OCI-LY1 (cell line): Measurements from ENCODE around the gene PEX26.
A peak's percentile ranks its signal among the peaks of the same experiment; 100 is the strongest.

Experiments used
- H2AFZ ChIP-seq: fragments of 200-600 bp; sonication (generic), shearing (Covaris generic); 2 replicates; pipeline ENCODE4 v1.6.0; 2014; ENCODE audit warnings: antibody characterized with exemption, mild to moderate bottlenecking, low read length
- H3F3A ChIP-seq: fragments of 200-600 bp; sonication (generic), shearing (Covaris generic); 2 replicates; pipeline ENCODE4 v1.6.0; 2014; ENCODE audit warnings: mild to moderate bottlenecking, antibody characterized with exemption, low read length, moderate library complexity; ENCODE audit not compliant: insufficient read depth
- H3K27ac ChIP-seq: fragments of 200-600 bp; sonication (generic); 2 replicates; pipeline ENCODE4 v1.5.1; 2014; ENCODE audit warnings: low read length, mixed run types, mild to moderate bottlenecking, low read depth; ENCODE audit not compliant: poor library complexity, severe bottlenecking
- H3K27me3 ChIP-seq: fragments of 200-600 bp; sonication (generic); 2 replicates; pipeline ENCODE4 v1.6.0; 2014; ENCODE audit warnings: antibody characterized with exemption, mild to moderate bottlenecking, low read length, moderate library complexity; ENCODE audit not compliant: insufficient read depth
- H3K36me3 ChIP-seq: fragments of 200-600 bp; sonication (generic); 2 replicates; pipeline ENCODE4 v1.6.1; 2014; ENCODE audit warnings: mild to moderate bottlenecking, antibody characterized with exemption, low read length, moderate library complexity, mixed read lengths; ENCODE audit not compliant: insufficient read depth
- H3K4me1 ChIP-seq: fragments of 200-600 bp; sonication (generic); 2 replicates; pipeline ENCODE4 v1.5.1; 2014; ENCODE audit warnings: mild to moderate bottlenecking, low read length, moderate library complexity; ENCODE audit not compliant: insufficient read depth, severe bottlenecking
- H3K4me2 ChIP-seq: fragments of 200-600 bp; sonication (generic), shearing (Covaris generic); 2 replicates; pipeline ENCODE4 v1.6.1; 2014; ENCODE audit warnings: low read length
- H3K4me3 ChIP-seq: fragments of 200-600 bp; sonication (generic); 2 replicates; pipeline ENCODE4 v1.5.1; 2014; ENCODE audit warnings: low read length, low read depth, mild to moderate bottlenecking, mixed read lengths; ENCODE audit not compliant: poor library complexity, severe bottlenecking
- H3K79me2 ChIP-seq: fragments of 200-600 bp; shearing (Covaris generic); 2 replicates; pipeline ENCODE4 v1.6.1; 2016; ENCODE audit warnings: mixed run types, low read length, mixed read lengths; ENCODE audit not compliant: insufficient read depth
- H3K9ac ChIP-seq: fragments of 200-600 bp; sonication (generic), shearing (Covaris generic); 2 replicates; pipeline ENCODE4 v1.6.1; 2014; ENCODE audit warnings: mild to moderate bottlenecking, low read length, mixed read lengths
- H3K9me2 ChIP-seq: fragments of 200-600 bp; sonication (generic), shearing (Covaris generic); 2 replicates; pipeline ENCODE4 v1.6.1; 2014; ENCODE audit warnings: low read depth, mild to moderate bottlenecking, low read length, mixed read lengths
- H3K9me3 ChIP-seq: fragments of 200-600 bp; shearing (Covaris generic); 2 replicates; pipeline ENCODE4 v1.6.1; 2014; ENCODE audit warnings: low read length, mixed read lengths
- H4K20me1 ChIP-seq: fragments of 200-600 bp; sonication (generic), shearing (Covaris generic); 2 replicates; pipeline ENCODE4 v1.6.0; 2016; ENCODE audit warnings: mild to moderate bottlenecking, low read length; ENCODE audit not compliant: insufficient read depth
- CTCF ChIP-seq: fragments of 200-600 bp; sonication (generic), shearing (Covaris generic); IDR thresholded peaks from 2 replicates; pipeline ENCODE4 v1.5.1; 2017; ENCODE audit warnings: mild to moderate bottlenecking, antibody characterized with exemption, low read length, moderate library complexity, mixed read lengths
- EZH2 ChIP-seq: fragments of 200-600 bp; sonication (generic), shearing (Covaris generic); IDR thresholded peaks from 2 replicates; pipeline ENCODE4 v1.8.0; 2017; ENCODE audit warnings: borderline replicate concordance, mixed run types, mild to moderate bottlenecking, antibody characterized with exemption, low read length, moderate library complexity, mixed read lengths

PEX26 gene

GRCh38 chr22:18110954-18111758 is 33.4 kb downstream of the PEX26 start:
- no peak overlapping the region for H3K4me3 ChIP-seq
- no peak overlapping the region for H3K9ac ChIP-seq
- no peaks in the 10 kb centered on the region for H3K9me3 ChIP-seq
- H3K4me2 ChIP-seq: peak overlapping the region; percentile 24; the same call in 1 of the 2 replicates
- H3K79me2 ChIP-seq: no peaks in the 10 kb centered on the region
- TF ChIP-seq EZH2: no peak
- no peak for TF ChIP-seq CTCF
- H2AFZ ChIP-seq: no peak overlapping the region
- H4K20me1 ChIP-seq: no peaks in the 10 kb centered on the region
- no peak overlapping the region for H3K27ac ChIP-seq
- H3K4me1 ChIP-seq: peaks cover 8% of the 10 kb centered on the region
- peaks cover 3% of the 10 kb centered on the region; the same call in 1 of the 2 replicates for H3K27me3 ChIP-seq
- H3F3A ChIP-seq: no peaks in the 10 kb centered on the region
- H3K36me3 ChIP-seq: no peaks in the 10 kb centered on the region; the same call in 1 of the 2 replicates
- H3K9me2 ChIP-seq: no peaks in the 10 kb centered on the region

- Histone ChIP-seq H4K20me1 (no peaks in the 10 kb centered on the region), H2AFZ (no peak overlapping the region), H3K9me2 (no peaks in the 10 kb centered on the region), H3K27me3 (peaks cover 3% of the 10 kb centered on the region; the same call in 1 of the 2 replicates), H3K4me3 (no peak overlapping the region), H3K27ac (no peak overlapping the region), H3K9me3 (no peaks in the 10 kb centered on the region), H3K4me1 (peaks cover 8% of the 10 kb centered on the region), H3F3A (no peaks in the 10 kb centered on the region), H3K9ac (no peak overlapping the region), H3K79me2 (no peaks in the 10 kb centered on the region), H3K36me3 (no peaks in the 10 kb centered on the region), H3K4me2 (no peak overlapping the region)
- TF ChIP-seq CTCF: no peak
- no peak for TF ChIP-seq EZH2
Measured at GRCh38 chr22:18111759-18112330, 34.1 kb downstream of the PEX26 start.

GRCh38 chr22:18112440-18112839 is 34.6 kb downstream of the PEX26 start:
- H3K4me1 ChIP-seq: peaks cover 8% of the 10 kb centered on the region
- no peak overlapping the region for H3K9ac ChIP-seq
- no peak overlapping the region for H2AFZ ChIP-seq
- TF ChIP-seq EZH2: no peak
- TF ChIP-seq CTCF: no peak
- no peak overlapping the region for H3K4me2 ChIP-seq
- H3K4me3 ChIP-seq: no peak overlapping the region
- no peaks in the 10 kb centered on the region for H3K79me2 ChIP-seq
- H3K27ac ChIP-seq: no peak overlapping the region
- H3K27me3 ChIP-seq: 0 out of 2 replicates have a peak, but pooled peaks cover 3% of the 10 kb centered on the region
- no peaks in the 10 kb centered on the region for H3K9me2 ChIP-seq
- H3F3A ChIP-seq: no peaks in the 10 kb centered on the region
- H4K20me1 ChIP-seq: no peaks in the 10 kb centered on the region
- no peaks in the 10 kb centered on the region for H3K9me3 ChIP-seq
- no peaks in the 10 kb centered on the region for H3K36me3 ChIP-seq
